Measurements from ENCODE around the gene TESK2. TPM values are rescaled to one million over a fixed set of nuclear protein-coding genes. Genes with fewer than 3 reads are reported as not detected.

The TESK2 gene
- polyA plus RNA-seq, 1 donor from 2014 or later, result 0.51 TPM

GRCh38 chr1:45337630-45338325, 153.2 kb downstream of the TESK2 start:
- TF ChIP-seq SMC3 (conservative IDR thresholded peaks at IDR 0.05; ENCODE audit: poor library complexity) (no peak), MXI1 (conservative IDR thresholded peaks at IDR 0.05; ENCODE audit: poor library complexity, severe bottlenecking) (no peak), RAD21 (conservative IDR thresholded peaks at IDR 0.05) (no peak), POLR2AphosphoS5 (IDR thresholded peaks at IDR 0.05) (no peak), REST (IDR thresholded peaks at IDR 0.05; ENCODE audit: borderline replicate concordance) (no peak), EP300 (conservative IDR thresholded peaks at IDR 0.05; ENCODE audit: poor library complexity, severe bottlenecking) (no peak)
- Histone ChIP-seq H3K36me3 (ENCODE audit: insufficient read depth, low read length) (peaks cover 3% of the 10 kb centered on the region), H3K9me2 (ENCODE audit: insufficient read depth, low read length) (no peaks in the 10 kb centered on the region), H4K20me1 (ENCODE audit: insufficient read depth) (no peaks in the 10 kb centered on the region), H3K4me2 (ENCODE audit: low read length) (no peak overlapping the region), H3K79me2 (replicated peaks; ENCODE audit: insufficient read depth, low read length) (peaks cover 9% of the 10 kb centered on the region), H2AFZ (ENCODE audit: low read depth, low read length) (no peak overlapping the region), H3F3A (ENCODE audit: insufficient read depth, low read length, poor library complexity, severe bottlenecking) (no peaks in the 10 kb centered on the region), H3K27me3 (ENCODE audit: insufficient read depth, low read depth, low read length) (no peaks in the 10 kb centered on the region), H3K9me3 (ENCODE audit: low read length) (no peaks in the 10 kb centered on the region), H3K4me3 (ENCODE audit: low read length) (no peak overlapping the region), H3K27ac (ENCODE audit: low read length) (no peak overlapping the region), H3K9ac (ENCODE audit: low read length) (no peak overlapping the region)

- Histone ChIP-seq H4K20me1 (ENCODE audit: insufficient read depth) (no peaks in the 10 kb centered on the region), H3K4me3 (ENCODE audit: low read length) (no peak overlapping the region), H2AFZ (ENCODE audit: low read depth, low read length) (no peak overlapping the region), H3K4me2 (ENCODE audit: low read length) (no peak overlapping the region), H3K9ac (ENCODE audit: low read length) (no peak overlapping the region), H3K9me3 (ENCODE audit: low read length) (no peaks in the 10 kb centered on the region), H3F3A (ENCODE audit: insufficient read depth, low read length, poor library complexity, severe bottlenecking) (no peaks in the 10 kb centered on the region), H3K27me3 (ENCODE audit: insufficient read depth, low read depth, low read length) (no peaks in the 10 kb centered on the region), H3K9me2 (ENCODE audit: insufficient read depth, low read length) (no peaks in the 10 kb centered on the region), H3K27ac (ENCODE audit: low read length) (no peak overlapping the region), H3K79me2 (replicated peaks; ENCODE audit: insufficient read depth, low read length) (peaks cover 9% of the 10 kb centered on the region), H3K36me3 (ENCODE audit: insufficient read depth, low read length) (no peaks in the 10 kb centered on the region)
- no peak for TF ChIP-seq EZH2 (IDR thresholded peaks at IDR 0.05; ENCODE audit: borderline replicate concordance, insufficient read depth, low read length, poor library complexity, severe bottlenecking)
- no peak for TF ChIP-seq MXI1 (conservative IDR thresholded peaks at IDR 0.05; ENCODE audit: poor library complexity, severe bottlenecking)
- no peak for TF ChIP-seq CTCF (IDR thresholded peaks at IDR 0.05; ENCODE audit: poor library complexity, severe bottlenecking)
- TF ChIP-seq TAF1 (IDR thresholded peaks at IDR 0.05; ENCODE audit: low read depth), result no peak
- TF ChIP-seq EP300 (conservative IDR thresholded peaks at IDR 0.05; ENCODE audit: poor library complexity, severe bottlenecking), result no peak
- no peak for TF ChIP-seq REST (IDR thresholded peaks at IDR 0.05; ENCODE audit: borderline replicate concordance)
- no peak for TF ChIP-seq POLR2AphosphoS5 (IDR thresholded peaks at IDR 0.05)
- TF ChIP-seq RAD21 (conservative IDR thresholded peaks at IDR 0.05), result no peak
Measured at GRCh38 chr1:45335855-45336324, 155.1 kb downstream of the TESK2 start.

Measured in neural cell (in vitro differentiated cells).